ENCODE results near the gene LRRC10B.
A peak's percentile ranks its signal among the peaks of the same experiment; 100 is the strongest.
"Not testable (repeated sequence)": the region's sequence is repeated elsewhere in the genome, so short reads cannot be mapped to it uniquely, and the experiment has no call there.

The LRRC10B gene

DNA sequence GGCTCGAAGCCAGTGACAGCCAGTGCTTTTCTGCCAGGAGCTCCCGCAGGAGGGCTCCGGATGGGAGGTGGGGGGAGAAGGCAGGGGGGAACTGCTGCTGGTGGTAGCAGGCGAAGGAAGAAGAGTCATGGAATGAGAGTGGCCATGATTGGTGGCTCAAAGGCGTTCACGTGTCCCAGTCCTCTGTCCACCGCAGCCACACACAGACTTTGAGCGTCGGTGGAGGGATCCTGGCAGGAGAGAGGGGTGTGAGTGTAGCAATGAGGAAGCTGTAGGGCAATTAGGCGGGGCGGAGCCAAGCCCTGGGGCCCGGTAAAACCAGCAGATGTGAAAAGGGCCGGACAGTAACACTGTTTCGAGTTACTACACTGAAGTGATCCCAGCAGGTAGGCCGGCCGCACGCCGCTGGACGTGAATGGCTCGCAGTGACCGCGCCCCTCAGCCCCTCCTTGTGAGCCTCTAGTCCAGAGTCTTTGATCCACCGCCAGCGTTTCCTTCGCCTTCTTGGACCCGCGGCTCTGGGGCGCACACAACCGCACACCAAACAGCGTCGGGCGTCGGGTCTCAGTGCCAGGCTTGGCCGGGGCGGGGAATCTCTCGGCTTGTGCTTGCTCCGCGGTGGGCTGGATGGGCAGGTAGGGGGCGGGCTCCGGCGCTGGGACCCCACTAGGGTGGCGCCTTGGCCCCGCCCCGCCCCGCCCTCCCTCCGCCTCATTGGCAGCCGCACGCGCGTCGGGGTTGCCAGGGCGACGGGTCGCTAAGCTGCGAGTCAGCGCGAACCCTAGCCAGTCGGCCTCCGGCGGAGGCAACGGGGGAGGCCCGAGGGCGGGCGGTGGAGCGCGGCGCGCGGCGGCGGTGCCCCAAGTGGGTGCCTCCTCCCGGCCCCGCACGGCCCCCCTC, at the start of gene LRRC10B:
TSS of gene LRRC10B (plus strand) at position 788 of the 900 bp plus-strand sequence. CDS start 250 bp downstream, outside the sequence.
- FAIRE-seq (peak; percentile 58), DNase-seq (ENCODE audit: low spot score) (peak; percentile 90)

DNA sequence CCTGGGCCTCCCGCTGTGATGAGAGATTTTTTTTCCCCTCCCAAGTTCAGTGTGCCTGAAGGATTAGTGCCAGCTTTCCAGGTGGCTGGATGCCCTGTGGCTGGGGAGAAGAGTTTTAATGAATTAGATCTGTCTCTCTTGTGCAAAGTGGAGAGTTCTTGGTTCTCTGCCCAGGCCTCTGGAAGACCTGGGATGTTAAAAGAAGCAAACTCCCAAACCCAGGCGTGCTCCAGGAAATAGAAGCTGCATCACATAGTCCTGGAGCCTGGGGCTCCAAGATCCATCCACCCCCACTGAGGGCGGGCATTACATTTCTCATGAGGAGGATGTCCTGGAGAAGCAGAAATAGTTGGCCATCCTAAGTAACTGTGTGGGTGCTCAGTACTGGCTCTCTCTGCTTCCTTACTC, 48.1 kb upstream of the LRRC10B start:
- FAIRE-seq, result no peak
- DNase-seq (ENCODE audit: low spot score), result no peak

DNA sequence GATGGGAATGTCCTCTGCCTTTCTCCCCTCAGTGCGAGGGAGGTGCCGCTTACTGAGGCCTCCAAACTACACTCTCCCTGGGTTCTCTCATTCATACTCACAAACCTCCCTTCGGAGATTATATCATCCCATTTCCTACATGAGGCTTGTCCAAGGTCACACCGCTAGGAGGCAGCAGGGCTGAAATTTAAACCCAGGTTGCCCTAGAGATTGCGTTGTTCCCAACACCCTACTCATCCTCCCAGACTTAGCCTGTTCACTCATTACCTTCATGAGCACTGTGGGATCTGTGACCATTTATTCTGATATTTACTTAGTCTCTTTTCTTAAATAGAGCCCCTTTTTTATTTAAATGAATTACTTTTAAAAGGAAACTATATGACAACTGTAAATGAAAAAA, 47.6 kb upstream of the LRRC10B start:
- FAIRE-seq (no peak), DNase-seq (ENCODE audit: low spot score) (no peak)

DNA sequence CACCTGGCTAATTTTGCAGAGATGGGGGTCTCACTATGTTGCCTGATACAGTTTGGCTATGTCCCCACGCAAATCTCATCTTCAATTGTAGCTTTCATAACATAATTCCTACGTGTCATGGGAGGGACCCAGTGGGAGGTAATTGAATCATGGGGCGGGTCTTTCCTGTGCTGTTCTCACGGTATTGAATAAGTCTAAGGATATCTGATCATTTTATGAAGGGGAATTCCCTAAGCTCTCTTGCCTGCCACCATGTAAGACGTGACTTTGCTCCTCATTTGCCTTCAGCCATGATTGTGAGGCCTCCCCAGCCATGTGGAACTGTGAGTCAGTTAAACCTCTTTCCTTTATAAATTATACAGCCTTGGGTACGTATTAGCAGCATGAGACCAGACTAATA, 40.9 kb upstream of the LRRC10B start:
- DNase-seq (ENCODE audit: low spot score); FAIRE-seq: not testable (repeated sequence)

DNA sequence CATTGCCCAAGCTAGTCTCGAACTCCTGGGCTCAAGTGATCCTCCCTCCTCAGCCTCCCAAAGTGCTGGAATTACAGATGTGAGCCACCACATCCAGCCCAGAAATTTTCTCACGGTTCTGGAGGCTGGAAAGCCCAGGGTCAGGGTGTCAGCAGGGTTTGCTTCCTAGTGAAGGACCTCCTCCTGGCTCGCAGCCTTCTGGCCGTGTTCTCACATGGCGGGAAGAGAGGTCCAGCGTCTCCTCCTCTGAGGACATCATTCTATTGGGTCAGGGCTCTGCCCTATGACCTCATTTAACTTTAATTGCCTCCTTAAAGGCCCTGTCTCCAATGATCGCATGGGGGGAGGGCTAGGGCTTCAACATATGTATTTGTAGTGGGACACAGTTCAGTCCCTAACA, 40.5 kb upstream of the LRRC10B start:
- FAIRE-seq (no peak), DNase-seq (ENCODE audit: low spot score) (no peak)

DNA sequence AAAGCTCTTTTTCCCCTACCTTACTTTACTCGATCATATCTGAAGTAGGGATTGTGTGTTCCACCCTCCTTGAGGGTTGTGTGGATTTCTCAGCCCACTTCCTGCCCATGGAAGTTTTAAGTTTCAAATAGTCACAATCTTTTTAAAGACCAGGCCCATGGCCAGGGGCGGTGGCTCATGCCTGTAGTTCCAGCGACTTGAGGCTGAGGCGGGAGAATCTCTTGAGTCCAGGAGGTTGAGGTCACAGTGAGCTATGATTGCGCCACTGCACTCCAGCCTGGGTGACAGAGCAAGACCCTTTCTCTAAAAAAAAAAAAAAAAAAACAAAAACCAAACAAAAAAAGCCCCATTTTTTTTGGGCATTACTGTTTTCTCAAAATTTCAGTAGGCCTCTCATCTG, 36.3 kb upstream of the LRRC10B start:
- DNase-seq (ENCODE audit: low spot score) (no peak), FAIRE-seq (no peak)

DNA sequence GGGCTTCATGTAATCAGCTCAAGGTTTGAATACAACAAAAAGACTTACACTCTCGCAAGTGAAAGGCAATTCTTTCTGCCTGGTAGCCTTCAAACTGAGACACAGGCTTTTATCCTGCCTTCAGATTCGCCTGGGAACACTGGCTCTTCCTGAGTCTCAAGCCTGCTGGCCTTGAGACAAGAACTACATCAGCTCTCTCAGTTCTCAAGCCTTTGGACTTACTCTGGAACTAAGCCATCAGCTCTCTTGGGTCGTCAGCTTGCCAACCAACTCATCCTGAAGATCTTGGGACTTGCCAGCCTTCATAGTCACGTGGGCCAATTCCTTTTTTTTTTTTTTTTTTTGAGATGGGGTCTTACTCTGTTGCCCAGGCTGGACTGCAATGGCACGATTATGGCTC, 35.7 kb upstream of the LRRC10B start:
- FAIRE-seq, result no peak

DNA sequence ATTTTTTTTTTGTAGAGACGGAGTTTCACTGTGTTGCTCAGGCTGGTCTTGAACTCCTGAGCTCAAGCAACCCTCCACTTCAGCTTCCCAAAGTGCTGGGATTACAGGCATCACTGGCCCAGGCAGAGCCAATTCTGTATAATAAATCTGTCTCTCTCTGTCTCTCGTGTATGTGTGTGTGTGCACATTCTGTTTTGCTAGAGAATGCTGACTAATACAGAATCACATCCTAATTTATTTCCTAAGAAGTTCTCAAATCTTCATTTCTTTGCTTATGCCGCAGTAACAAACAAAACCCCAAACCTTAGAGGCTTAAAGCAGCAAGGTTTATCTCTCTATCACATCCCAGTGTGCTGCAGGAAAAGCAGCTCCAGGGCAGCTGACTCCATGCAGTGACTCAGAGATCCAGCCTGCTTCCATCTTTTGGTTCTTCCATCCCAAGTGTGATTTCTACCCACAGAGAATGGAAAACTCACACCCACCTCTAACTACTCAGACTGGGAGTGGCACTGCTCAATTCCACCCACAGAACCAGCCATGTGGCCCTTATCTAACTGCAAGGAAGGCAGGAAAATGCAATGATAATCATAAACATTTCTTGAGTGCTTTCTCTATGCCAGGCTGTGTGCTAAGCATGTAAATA, 35.1 kb upstream of the LRRC10B start:
- FAIRE-seq, result no peak

More for the DNA sequence above, 35.7 kb upstream of the LRRC10B start:
- no peak for DNase-seq (ENCODE audit: low spot score)

DNA sequence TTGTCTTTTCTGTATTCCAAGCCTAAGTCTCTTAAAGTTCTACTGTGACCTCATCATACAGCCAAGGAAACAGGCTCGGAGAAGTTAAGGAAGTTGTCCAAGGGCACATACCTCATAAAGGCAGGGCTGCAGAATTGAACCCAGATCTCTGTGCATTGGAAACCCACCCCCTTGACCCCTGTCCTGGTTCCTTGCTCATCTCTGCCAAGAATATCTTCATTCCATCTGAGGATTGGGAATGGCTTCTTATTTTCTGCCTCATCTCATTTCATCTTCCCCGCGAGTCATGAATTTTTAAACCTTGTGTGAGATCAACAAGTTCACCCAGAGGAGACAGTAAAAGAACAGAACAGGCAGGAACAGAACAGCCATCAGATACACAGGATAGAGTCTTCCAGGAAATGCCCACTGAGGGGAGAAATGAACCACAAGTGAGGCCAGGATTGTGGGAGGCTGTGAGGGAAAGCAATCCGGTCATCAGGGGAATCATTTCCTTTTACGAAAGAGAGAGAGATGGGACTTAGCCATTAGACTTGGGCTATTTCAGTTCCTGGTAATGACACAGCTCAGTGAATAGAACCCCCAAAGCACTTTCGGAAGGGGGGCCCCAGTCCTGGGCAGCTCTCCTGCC, 34.4 kb upstream of the LRRC10B start:
- DNase-seq (ENCODE audit: low spot score) (no peak), FAIRE-seq (no peak)

More for the DNA sequence above, 35.1 kb upstream of the LRRC10B start:
- DNase-seq (ENCODE audit: low spot score), result no peak

DNA sequence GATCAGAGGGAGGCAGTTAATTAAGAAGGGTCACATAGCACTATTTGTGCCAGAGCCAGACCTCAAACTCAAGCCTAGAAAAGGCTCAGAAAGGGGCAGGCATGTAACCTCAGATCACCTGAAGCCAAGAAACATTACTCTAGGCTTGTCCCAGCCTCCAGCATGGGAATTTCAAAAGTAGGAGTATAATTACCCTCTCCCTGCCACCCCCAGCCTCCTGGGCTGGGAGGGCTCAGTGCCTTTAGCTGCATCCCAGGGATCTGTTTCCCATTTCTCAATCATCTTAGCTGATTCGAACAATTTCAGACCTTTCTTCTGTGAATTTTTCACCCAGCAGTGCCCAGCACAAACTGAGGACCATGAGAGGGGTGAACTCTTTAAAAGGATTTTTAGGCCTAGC, 33.1 kb upstream of the LRRC10B start:
- DNase-seq (ENCODE audit: low spot score) (no peak), FAIRE-seq (no peak)

DNA sequence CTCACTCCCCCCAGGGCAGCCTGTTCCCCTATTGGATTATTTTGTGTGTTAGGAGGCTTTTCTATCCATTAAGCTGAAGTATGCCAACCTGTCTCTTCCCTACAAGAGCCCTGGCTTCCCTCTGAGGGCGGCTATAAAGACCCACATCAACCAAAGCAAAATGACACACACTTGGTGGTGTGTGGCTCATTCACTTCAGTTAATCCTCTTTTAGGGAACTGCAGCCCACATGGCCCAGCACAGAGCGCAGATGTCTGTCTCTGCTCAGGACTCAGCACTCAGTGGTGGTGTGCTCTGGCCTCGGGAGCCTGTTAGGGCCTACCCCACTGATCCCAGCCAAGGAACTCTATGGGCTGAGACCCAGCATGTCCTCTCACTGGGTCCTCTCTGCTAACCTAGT, 32.2 kb upstream of the LRRC10B start:
- FAIRE-seq (no peak), DNase-seq (ENCODE audit: low spot score) (no peak)

DNA sequence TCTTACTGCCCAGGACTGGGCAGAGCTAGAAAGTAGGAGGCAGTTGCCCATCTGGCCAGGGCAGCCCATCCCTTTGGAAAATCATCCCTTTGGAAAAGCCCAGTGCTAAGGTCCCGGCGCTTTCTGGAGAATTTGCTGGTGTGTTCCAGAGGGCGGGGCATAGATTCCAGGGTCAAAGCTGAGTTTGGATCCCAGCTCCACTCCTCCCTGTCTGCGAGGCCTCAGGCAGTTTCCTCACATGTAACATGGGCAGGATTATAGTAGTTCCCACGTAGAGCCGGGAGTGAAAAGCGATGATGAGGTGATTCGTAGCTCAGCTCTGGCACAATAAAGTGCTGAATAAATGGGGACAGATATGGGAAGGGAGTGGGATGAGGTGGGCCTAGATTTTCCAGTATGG, 31.4 kb upstream of the LRRC10B start:
- no peak for FAIRE-seq
- DNase-seq (ENCODE audit: low spot score), result no peak

DNA sequence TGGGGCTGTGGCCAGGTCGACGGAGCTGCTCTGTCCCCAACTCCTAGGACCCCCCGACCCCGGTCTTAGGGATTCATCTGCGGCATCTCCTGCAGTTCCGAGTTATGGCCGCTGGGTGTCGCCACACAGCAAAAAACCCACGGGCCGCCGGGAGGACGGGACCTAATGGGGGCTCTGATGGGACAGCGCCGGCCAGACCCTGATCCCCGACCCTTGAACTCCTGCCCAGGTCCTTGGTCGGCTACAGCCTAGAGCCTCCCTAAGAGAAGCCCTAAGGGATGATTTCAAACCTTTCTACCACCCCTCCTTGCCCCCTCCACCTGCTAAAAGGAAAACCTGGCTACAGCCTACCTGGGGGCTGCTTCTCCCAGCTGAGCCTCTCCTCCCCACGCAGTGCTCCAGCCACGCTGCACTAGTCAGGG, 30.8 kb upstream of the LRRC10B start:
- DNase-seq (ENCODE audit: low spot score) (peak; percentile 70), FAIRE-seq (no peak)

DNA sequence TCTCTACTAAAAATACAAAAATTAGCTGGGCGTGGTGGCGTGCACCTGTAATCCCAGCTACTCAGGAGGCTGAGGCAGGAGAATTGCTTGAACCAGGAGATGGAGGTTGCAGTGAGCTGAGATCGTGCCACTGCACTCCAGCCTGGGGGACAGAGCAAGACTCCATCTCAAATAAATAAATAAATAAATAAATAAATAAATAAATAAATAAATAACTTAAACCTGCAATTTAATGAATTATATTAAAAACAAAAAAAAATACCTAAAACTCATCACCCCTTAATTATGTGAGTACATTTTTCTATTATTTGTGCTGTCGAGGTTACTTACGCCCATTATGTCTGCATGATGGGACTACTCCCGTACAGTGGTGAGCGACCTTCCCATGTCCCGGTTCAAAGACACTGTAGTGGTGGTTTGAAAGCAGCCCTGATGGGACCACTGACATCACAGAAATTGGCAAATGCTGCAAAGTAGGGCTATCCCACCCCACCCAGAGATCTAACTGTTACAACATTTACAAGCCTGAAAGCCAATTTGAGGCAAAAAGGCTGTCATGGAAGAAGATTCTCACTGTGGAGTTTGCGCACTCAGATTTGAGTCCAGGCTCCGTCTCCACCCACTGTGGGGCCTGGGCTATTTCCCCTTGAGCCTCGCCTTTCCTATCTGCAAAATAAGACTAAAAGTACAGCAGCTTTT, 29.0 kb upstream of the LRRC10B start:
- FAIRE-seq, result not testable (repeated sequence)

DNA sequence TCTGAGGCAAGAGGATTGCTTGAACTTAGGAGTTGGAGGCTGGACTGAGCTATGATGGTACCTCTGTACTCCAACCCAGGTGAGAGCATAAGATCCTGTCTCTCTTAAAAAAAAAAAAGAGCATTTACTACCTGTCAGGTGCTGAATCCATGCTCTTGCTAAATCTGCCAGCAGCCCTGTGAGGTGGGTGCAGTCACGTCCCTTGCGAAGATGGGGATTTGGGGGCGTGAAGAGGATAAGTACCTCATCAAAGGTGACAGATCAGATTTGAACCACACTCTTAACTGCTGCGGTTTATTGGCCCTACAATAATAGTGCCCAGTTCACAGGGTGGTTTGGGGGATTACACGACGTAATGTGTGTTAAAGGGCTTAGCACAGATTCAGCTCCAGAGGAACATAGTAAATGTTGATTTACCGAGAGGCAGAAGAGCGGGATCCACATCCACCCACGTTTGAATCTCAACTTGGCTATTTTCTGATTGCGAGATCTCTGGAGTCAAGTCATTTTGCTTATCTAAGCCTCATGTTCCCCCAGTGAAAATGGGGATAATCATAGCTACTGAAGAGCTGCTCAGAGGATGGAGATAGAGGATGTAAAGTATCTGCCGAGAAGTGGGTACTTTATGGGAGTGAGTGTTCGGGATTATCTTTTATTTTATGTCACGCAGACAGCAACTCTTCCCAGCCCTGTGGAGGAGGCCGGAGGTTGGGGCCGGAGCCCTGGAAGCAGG, 28.1 kb upstream of the LRRC10B start:
- no peak for FAIRE-seq
- no peak for DNase-seq (ENCODE audit: low spot score)

More for the DNA sequence above, 29.0 kb upstream of the LRRC10B start:
- DNase-seq (ENCODE audit: low spot score), result not testable (repeated sequence)

DNA sequence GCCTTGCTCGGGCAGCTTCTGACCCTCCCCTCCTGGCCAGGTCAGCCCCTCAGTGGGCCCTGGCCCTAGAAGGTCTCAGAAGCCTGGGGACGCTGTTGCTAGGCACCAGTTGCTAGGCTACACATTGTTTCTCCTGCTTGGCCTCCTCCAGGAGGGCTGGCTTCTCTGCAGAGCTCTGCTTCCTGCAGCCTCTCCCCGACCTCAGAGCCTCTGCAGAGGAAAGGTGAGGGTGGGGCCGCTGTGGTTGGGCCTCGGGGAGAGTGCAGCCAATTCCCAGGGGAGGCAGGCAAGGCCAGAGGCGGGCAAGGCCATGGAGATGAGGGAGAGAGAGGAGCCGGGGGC, 27.6 kb upstream of the LRRC10B start:
- FAIRE-seq, result no peak
- peak; percentile 50 for DNase-seq (ENCODE audit: low spot score)

DNA sequence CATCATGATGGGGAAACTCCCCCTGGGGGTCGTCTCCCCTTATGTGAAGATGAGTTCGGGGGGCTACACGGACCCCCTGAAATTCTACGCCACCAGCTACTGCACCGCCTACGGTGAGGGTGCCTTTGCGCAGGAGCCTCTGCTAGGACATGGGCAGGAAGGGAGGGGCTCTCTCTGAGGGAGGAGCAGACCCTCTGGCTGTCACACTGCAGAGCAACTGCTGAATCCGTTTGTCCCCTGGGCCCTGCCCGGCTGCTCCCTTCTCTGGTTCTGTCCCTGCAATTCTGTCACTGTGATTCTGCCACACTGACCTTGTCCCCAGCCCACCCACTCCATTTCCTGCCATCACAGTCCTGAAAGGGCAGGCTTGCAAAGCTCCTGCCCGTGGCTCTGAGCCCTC, 26.7 kb upstream of the LRRC10B start:
- FAIRE-seq (no peak), DNase-seq (ENCODE audit: low spot score) (no peak)

DNA sequence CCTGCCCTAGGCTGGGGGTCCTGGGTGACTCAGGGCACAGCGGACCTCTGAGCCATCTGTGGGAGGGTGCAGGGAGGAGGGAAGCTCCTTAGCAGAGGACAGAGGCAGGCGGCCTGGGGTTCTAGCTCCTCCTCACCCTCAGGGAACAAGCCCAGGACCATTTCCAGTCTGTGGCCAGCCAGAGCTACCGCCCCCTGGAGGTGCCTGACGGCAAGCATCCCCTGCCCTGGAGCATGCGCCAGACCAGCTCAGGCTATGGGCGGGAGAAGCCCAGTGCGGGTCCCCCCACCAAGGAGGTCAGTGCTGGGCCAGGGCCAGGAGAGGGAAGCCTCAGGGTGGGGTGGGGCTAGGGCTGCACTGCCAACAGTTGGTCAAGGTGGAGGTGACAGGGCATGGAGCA, 26.0 kb upstream of the LRRC10B start:
- FAIRE-seq, result no peak
- DNase-seq (ENCODE audit: low spot score), result peak; percentile 47

DNA sequence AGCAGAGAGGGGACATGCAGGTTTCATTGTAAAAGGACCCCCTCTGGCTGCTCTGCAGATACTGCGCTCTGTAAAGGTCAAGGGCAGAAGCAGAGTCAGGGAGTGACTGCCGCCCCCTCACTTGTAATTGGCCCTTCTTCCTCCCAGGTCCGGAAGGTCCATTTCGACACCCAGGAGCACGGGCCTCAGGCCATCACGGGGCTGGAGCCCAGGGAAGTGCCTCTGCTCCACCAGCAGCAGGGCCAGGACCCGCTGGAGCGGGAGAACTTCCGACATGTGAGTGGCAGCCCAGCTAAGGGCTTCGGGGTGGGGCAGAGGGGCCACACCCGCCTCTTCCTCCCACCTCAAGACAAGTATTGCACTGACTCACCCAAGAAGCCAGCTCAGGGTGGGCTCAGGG, 24.0 kb upstream of the LRRC10B start:
- FAIRE-seq, result no peak
- no peak for DNase-seq (ENCODE audit: low spot score)

DNA sequence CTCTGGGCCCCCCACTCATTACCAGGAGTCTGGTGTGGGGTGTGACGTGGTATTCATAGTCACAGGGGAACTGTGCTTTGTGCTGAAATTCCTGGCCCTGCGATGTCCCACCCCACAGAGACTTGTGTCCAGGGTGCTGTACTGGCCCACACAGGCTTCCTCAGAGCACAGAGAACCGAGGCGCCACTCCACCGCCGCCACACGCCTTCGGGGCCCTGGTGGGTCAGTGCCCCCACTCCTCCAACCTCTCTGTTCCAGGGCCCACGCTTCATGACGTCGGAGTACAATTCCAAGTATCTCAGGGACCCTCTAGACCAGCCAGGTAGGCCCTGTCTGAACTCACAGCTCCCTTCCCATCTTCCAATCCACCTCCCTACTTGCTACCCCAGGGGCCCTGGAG, 23.5 kb upstream of the LRRC10B start:
- DNase-seq (ENCODE audit: low spot score), result no peak
- FAIRE-seq, result no peak

All from urothelium cell line (cell line).